GM18517 (cell line): ENCODE measurements around the gene CALN1.

Experiments
- ATAC-seq: cut with Tn5 transposase; IDR thresholded peaks from one replicate; pipeline ENCODE4 v1.9.1; 2021; ENCODE audit warnings: mild to moderate bottlenecking, moderate library complexity; ENCODE audit not compliant: unreplicated experiment

Gene CALN1

DNA sequence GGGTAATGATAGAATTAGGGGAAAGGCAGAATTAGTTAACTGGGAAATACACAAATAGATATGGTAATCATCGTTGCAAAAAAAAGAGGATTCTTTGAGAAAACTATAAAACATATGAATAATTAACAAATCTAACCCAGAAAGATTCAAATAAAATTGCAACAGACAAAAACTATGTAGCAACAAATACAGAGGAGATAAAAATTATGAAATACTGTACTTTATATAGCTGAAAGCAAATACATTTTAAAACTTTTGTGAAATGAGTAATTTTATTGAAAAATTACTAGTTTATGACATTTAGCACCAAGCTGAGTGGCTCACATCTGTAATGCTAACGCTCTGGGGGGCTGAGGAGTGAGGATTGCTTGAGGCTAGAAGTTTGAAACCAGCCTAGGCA is 356.7 kb downstream of the CALN1 start:
- no peak for ATAC-seq

GRCh38 chr7:72053292-72053691 is 358.8 kb downstream of the CALN1 start:
- no peak for ATAC-seq

GRCh38 chr7:72048420-72048819 is 363.7 kb downstream of the CALN1 start:
- no peak for ATAC-seq

DNA sequence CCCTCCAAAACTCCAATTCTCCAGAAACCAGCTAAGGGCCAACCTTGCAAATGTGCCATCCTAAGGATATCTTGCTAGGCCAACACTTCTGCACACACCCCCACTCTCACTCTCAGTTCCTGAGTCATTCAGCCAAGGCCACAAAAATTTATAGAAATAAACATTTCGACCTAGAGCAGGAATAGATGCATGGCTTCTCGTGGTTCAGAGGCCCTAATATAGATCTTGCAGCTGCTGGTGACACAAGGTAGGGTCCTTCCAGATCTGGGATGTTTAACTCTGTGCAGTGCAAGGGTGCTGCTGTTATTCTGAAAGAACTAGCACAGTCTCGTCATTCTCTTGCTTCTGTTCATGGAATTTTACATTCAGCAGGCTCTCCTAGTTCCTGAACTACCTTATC is 369.3 kb downstream of the CALN1 start:
- ATAC-seq, result no peak

GRCh38 chr7:72040641-72041040 is 371.5 kb downstream of the CALN1 start:
- ATAC-seq, result no peak

- ATAC-seq, result no peak
Observed at GRCh38 chr7:72039460-72039859, 372.7 kb downstream of the CALN1 start.

DNA sequence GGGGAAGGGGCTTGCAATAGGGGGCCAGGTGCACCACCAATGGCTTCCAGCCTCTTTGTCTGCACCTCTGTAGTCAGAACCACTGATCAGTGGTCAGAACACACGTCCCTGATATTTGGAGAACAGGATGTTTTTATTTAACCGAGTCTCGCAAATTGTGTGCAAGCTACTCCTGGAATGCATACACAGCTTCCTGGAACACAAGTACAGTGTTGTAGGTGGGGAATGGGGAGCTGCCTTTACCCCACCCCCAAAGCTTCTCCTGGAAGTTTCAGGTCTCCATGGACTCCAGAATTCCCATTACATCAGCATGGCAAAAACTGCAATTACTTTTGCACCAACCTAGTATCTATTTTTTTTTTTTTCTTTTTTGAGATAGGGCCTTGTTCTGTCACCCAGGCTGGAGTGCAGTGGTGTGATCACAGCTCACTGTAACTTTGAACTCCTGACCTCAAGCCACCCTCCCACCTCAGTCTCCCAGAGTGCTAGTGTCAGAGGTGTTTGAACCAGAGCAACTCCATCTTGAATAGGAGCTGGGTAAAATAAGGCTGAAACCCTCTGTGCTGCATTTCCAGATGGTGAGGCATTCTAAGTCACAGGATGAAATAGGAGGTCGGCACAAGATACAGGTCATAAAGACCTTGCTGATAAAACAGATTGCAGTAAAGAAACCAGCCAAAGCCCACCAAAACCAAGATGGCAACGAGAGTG is 374.0 kb downstream of the CALN1 start:
- no peak for ATAC-seq

DNA sequence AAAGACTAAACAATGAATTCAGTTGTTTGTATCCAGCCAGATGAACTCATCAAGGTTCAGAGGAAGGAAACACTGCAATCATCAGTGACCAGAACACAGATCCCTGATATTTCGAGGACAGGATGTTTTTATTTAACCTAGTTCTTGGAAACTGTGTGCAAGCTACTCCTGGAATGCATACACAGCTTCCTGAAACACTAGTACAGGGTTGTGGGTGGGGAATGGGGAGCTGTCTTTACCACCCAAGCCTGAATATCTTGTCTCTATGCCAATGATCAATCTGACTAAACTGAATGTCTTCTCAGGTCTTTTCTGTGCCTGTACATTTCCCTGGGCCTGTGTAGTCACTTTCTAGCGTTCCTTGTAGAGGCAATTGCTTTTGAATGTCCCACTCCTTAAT is 374.6 kb downstream of the CALN1 start:
- ATAC-seq, result no peak

GRCh38 chr7:72035266-72035665 is 376.9 kb downstream of the CALN1 start:
- no peak for ATAC-seq

DNA sequence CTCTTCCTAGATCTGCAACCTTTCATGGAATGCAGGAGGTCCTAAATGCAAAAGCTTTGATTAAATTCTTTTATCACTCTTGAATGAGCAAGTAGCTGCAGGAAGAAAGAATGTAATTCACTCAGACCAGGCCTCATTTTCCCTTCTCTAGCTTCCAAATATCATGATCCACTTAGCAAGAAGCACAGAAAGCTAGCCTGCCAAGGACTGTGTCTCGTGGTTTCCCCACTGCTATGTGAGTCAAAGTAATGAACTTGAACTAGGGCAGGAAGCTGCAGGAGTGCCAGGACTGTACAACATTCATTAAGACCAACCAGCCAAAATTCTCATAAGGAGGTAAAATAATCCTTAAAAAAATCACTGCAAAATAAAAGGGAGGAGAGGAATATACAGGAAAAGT is 379.2 kb downstream of the CALN1 start:
- no peak for ATAC-seq

DNA sequence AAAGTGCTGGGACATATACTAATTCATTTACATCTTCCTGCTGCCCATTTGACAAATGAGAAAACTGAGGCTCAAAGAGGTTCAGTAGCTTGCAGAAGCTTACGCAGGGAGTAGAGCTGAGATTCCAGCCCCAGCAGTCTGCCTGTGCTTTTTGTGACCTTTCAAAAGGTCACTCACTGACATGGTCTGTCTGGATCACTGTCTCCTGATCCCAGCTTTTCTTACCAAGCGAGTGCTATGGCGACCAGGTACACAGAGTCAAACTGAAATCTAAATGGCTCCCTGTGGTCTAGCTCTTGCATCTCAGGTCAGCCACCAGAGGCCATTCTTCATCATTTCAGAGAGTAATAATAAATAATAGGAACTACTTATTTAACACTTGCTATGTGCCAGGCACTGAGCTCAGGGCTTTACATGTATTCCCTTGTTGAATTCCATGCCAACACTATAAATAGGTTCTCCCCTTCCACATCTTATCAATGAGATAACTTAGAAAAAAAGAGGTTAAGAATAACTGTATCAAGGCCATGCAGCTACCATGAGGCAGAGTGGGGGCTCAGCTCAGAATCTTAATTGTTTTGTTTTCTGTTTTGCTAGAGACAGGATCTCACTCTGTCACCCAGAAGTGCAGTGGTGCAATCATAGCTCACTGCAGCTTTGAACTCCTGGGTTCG is 381.0 kb downstream of the CALN1 start:
- ATAC-seq, result no peak

DNA sequence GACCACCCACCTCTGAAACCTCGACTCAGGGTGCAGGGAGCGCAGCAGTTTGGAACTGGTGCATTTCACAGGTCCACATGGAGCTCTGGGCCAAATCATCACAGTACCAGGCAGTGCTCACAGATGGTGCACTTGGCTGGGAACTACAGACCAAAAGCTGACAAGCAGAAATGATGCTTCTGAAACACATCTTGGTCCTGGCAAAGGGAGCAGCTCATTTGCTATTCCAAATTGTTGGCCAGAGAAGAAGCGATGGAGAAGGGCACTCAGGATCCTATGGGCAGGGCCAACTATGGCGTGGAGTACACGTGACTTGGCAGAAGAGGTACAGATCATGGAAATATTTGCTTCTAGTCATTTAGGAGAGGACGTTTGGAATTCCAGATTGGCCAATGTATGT is 383.9 kb downstream of the CALN1 start:
- no peak for ATAC-seq

- ATAC-seq, result no peak
Observed at GRCh38 chr7:72025381-72025960, 386.7 kb downstream of the CALN1 start.

GRCh38 chr7:72023926-72024325 is 388.2 kb downstream of the CALN1 start:
- ATAC-seq, result no peak

GRCh38 chr7:72021716-72022115 is 390.4 kb downstream of the CALN1 start:
- ATAC-seq, result no peak

DNA sequence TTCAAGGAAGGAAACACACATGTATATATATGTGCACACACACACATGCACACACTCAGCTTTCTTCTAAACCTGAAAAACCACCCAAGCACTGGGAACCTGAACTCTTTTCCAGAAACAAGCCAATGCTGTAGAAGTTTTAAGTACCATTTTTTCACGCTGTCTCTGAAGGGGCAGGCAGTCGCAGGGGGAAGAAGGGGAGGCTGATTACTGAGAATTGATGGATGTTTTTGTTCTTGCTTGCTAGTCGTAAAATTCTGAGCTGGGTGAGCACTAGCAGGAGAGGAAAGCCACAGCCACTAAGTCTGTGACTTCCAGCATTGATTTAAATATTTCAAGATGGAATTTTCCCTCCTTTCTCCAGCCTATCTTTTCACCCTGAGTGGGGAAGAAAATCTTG is 391.8 kb downstream of the CALN1 start:
- no peak for ATAC-seq

DNA sequence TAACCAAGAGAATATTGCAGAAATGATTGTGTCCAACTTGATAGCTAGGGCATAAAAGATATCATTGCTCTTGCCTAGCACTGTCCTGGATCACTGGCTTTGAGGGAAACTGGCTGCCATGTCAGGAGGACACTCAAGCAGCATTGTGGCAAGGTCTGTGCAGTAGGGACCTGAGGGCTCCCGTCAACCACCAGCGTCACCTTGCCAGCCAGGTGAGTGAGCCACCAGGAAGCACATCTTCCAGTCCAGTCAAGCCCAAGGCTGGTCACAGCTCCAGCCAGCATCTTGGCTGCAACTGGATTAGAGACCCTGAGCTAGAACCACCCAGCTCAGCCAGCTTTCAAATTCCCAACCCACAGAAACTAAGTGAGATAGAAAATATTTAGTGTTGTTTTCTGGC is 392.7 kb downstream of the CALN1 start:
- ATAC-seq, result no peak

GRCh38 chr7:72017756-72018155 is 394.4 kb downstream of the CALN1 start:
- no peak for ATAC-seq

- no peak for ATAC-seq
Observed at GRCh38 chr7:72016574-72016973, 395.6 kb downstream of the CALN1 start.

DNA sequence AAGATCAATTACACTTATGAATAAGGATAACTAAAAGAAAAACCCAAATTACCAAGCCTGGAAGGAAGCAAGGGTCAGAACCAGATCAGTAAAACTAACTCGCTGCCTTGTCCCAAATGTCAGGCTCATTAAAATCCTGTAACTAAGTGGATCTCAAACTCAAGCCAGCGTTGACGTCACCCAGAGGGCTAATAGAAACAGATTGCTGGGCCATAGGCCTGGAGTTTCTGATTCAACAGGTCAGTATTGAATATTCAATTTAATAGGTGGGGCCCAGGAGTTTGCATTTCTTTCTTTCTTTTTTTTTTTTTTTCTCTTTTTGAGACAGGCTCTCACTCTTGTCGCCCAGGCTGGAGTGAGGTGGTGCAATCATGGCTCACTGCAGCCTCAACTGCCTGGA is 397.0 kb downstream of the CALN1 start:
- ATAC-seq, result no peak

- no peak for ATAC-seq
Observed at GRCh38 chr7:72007018-72007417, 405.1 kb downstream of the CALN1 start.

DNA sequence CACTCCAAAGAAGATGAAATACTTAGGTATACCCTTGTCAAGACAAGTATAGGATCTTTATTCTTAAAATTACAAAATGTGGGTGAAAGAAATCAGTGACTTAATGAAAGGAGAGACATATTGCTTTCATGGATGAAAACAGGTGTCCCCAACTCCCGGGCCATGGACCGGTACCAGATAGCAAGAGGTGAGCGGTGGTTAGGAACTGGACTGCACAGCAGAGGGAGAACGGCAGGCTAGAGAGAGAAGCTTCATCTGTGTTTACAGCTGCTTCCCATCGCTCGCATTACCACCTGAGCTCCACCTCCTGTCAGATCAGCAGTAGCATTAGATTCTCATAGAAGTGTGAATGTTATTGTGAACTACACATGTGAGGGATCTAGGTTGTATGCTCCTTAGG is 408.9 kb downstream of the CALN1 start:
- ATAC-seq, result no peak
